Measurements from ENCODE around the gene TIAM2.

- TF ChIP-seq EZH2 (IDR thresholded peaks at IDR 0.05) (no peak), FOXP2 (optimal IDR thresholded peaks at IDR 0.05; ENCODE audit: control extremely low read depth, extremely low read length, insufficient read depth) (no peak)
Measured at GRCh38 chr6:155106456-155107115, 111.5 kb downstream of the TIAM2 start.
